Neuronal stem cell (in vitro differentiated cells): ENCODE measurements around the gene CEP295NL.

Experiments
- DNase-seq: peaks from one replicate; pipeline ENCODE4 v3.0.0-alpha.2; 2013; ENCODE audit warnings: low spot score
- H2AFZ ChIP-seq: one replicate; pipeline ENCODE4 v1.6.1; 2013; ENCODE audit warnings: mild to moderate bottlenecking, low read length, inconsistent platforms
- H2AK5ac ChIP-seq: 2 replicates; pipeline ENCODE4 v1.6.1; 2013; ENCODE audit warnings: low read depth, mild to moderate bottlenecking, inconsistent platforms, low read length, moderate library complexity, mixed read lengths
- H2BK120ac ChIP-seq: 2 replicates; pipeline ENCODE4 v1.6.1; 2013; ENCODE audit warnings: low read depth, mild to moderate bottlenecking, inconsistent platforms, low read length, moderate library complexity, mixed read lengths
- H2BK12ac ChIP-seq: one replicate; pipeline ENCODE4 v1.6.1; 2013; ENCODE audit warnings: low read length, inconsistent platforms
- H2BK15ac ChIP-seq: 2 replicates; pipeline ENCODE4 v1.6.1; 2013; ENCODE audit warnings: mild to moderate bottlenecking, low read length, inconsistent platforms, mixed read lengths
- H2BK5ac ChIP-seq: one replicate; pipeline ENCODE4 v1.6.1; 2013; ENCODE audit warnings: inconsistent platforms, mild to moderate bottlenecking, low read length, moderate library complexity
- H3K14ac ChIP-seq: one replicate; pipeline ENCODE4 v1.6.1; 2013; ENCODE audit warnings: low read length, inconsistent platforms
- H3K18ac ChIP-seq: 2 replicates; pipeline ENCODE4 v1.6.1; 2013; ENCODE audit warnings: low read length, inconsistent platforms
- H3K23ac ChIP-seq: 2 replicates; pipeline ENCODE4 v1.6.1; 2013; ENCODE audit warnings: low read depth, mild to moderate bottlenecking, mixed read lengths, low read length, inconsistent platforms; ENCODE audit not compliant: poor library complexity
- H3K27ac ChIP-seq: replicated peaks from 3 replicates; pipeline ENCODE4 v1.5.1; 2013; ENCODE audit warnings: low read length, inconsistent platforms
- H3K27me3 ChIP-seq, 3 experiments: 2 replicates each; pipeline ENCODE4 v1.6.1; 2013; ENCODE audit warnings: low read length in 3 of 3, mild to moderate bottlenecking in 2 of 3, inconsistent platforms in 1 of 3, low read depth in 1 of 3, mixed read lengths in 1 of 3, moderate library complexity in 1 of 3; ENCODE audit not compliant: control insufficient read depth in 3 of 3, insufficient read depth in 3 of 3
- H3K36me3 ChIP-seq, 2 donors: replicated peaks in 1 of 2; 2 replicates each; pipeline ENCODE4 v1.6.1; 2013; ENCODE audit warnings: low read length in 2 of 2; ENCODE audit not compliant: control insufficient read depth in 2 of 2, insufficient read depth in 2 of 2
- H3K4ac ChIP-seq: 2 replicates; pipeline ENCODE4 v1.6.1; 2013; ENCODE audit warnings: inconsistent platforms, mild to moderate bottlenecking, low read length, moderate library complexity
- H3K4me1 ChIP-seq, 2 donors: 1 replicate in 1 of 2; 2 replicates in 1 of 2; pipeline ENCODE4 v1.6.1; 2013; ENCODE audit warnings: low read length in 2 of 2, low read depth in 1 of 2; ENCODE audit not compliant: control insufficient read depth in 2 of 2, insufficient read depth in 1 of 2
- H3K4me2 ChIP-seq: one replicate; pipeline ENCODE4 v1.6.1; 2013; ENCODE audit warnings: mild to moderate bottlenecking, low read length, inconsistent platforms; ENCODE audit not compliant: insufficient read depth, poor library complexity, severe bottlenecking
- H3K4me3 ChIP-seq, 2 donors: 2 replicates each; pipeline ENCODE4 v1.5.1; 2013; ENCODE audit warnings: low read length in 2 of 2, mild to moderate bottlenecking in 2 of 2, inconsistent platforms in 1 of 2, moderate library complexity in 1 of 2
- H3K79me1 ChIP-seq: one replicate; pipeline ENCODE4 v1.6.1; 2013; ENCODE audit warnings: low read depth, mild to moderate bottlenecking, inconsistent platforms, low read length, moderate library complexity
- H3K9ac ChIP-seq: one replicate; pipeline ENCODE4 v1.6.1; 2013; ENCODE audit warnings: mild to moderate bottlenecking, low read depth, low read length, inconsistent platforms; ENCODE audit not compliant: poor library complexity
- H3K9me3 ChIP-seq, 2 donors: replicated peaks in 1 of 2; 2 replicates each; pipeline versions ENCODE3 to v1.6.1; 2013; ENCODE audit warnings: low read length in 2 of 2, mild to moderate bottlenecking in 2 of 2, inconsistent platforms in 1 of 2, low read depth in 1 of 2, mixed read lengths in 1 of 2, moderate library complexity in 1 of 2; ENCODE audit not compliant: control insufficient read depth in 2 of 2, insufficient read depth in 1 of 2
- H4K8ac ChIP-seq: one replicate; pipeline ENCODE4 v1.6.1; 2013; ENCODE audit warnings: low read depth, mild to moderate bottlenecking, inconsistent platforms, low read length, moderate library complexity
- H4K91ac ChIP-seq: one replicate; pipeline ENCODE4 v1.6.1; 2013; ENCODE audit warnings: low read length, low read depth, mild to moderate bottlenecking, inconsistent platforms; ENCODE audit not compliant: poor library complexity
- WGBS, 2 donors: extraction: QIAGEN DNeasy Blood & Tissue Kit; methylation state at CpG; one replicate each; pipeline ENCODE4 v1.1.7; 2013; ENCODE audit warnings: missing lambda C conversion rate in 2 of 2, mixed read lengths in 1 of 2; ENCODE audit not compliant: insufficient read length in 2 of 2, insufficient replicate concordance in 1 of 2; ENCODE audit errors: extremely low coverage in 2 of 2; 5-methylcytosine and 5-hydroxymethylcytosine counted together

Gene CEP295NL

GRCh38 chr17:78862073-78863023, 40.7 kb downstream of the CEP295NL start:
- DNase-seq: no peak
- no peak overlapping the region for H2BK15ac ChIP-seq
- no peak overlapping the region for H2BK120ac ChIP-seq
- no peak overlapping the region for H2AK5ac ChIP-seq
- no peak overlapping the region for H3K14ac ChIP-seq
- no peak overlapping the region for H2BK12ac ChIP-seq
- no peak overlapping the region for H4K8ac ChIP-seq
- no peak overlapping the region for H3K9ac ChIP-seq
- no peaks in the 10 kb centered on the region for H3K9me3 ChIP-seq
- H3K36me3 ChIP-seq: peaks cover 8 to 15% of the 10 kb centered on the region in 2 donors
- H3K23ac ChIP-seq: no peak overlapping the region
- WGBS, 2 donors: no CpG with 5 or more reads among the region's 17 CpGs
- no peak overlapping the region for H2AFZ ChIP-seq
- H3K79me1 ChIP-seq: no peaks in the 10 kb centered on the region
- no peak overlapping the region for H3K4ac ChIP-seq
- H2BK5ac ChIP-seq: no peak overlapping the region
- no peak overlapping the region for H4K91ac ChIP-seq
- no peaks in the 10 kb centered on the region for H3K27me3 ChIP-seq
- no peak overlapping the region for H3K4me3 ChIP-seq
- no peak overlapping the region for H3K4me2 ChIP-seq
- no peak overlapping the region for H3K18ac ChIP-seq
- H3K27ac ChIP-seq: no peak overlapping the region
- peaks cover 0 to 2% of the 10 kb centered on the region in 2 donors for H3K4me1 ChIP-seq

- H3K27me3 ChIP-seq: no peaks in the 10 kb centered on the region
- no peaks in the 10 kb centered on the region for H3K79me1 ChIP-seq
- H3K9me3 ChIP-seq: no peaks in the 10 kb centered on the region
- peaks cover 15 to 24% of the 10 kb centered on the region in 2 donors for H3K36me3 ChIP-seq
- no peak overlapping the region for H2BK12ac ChIP-seq
- H2BK5ac ChIP-seq: no peak overlapping the region
- no peak overlapping the region for H4K91ac ChIP-seq
- no peak overlapping the region for H3K14ac ChIP-seq
- H2AFZ ChIP-seq: no peak overlapping the region
- H2BK120ac ChIP-seq: no peak overlapping the region
- H2AK5ac ChIP-seq: no peak overlapping the region
- no peak overlapping the region for H3K4ac ChIP-seq
- H3K27ac ChIP-seq: no peak overlapping the region
- DNase-seq: no peak
- peaks cover 0 to 2% of the 10 kb centered on the region in 2 donors for H3K4me1 ChIP-seq
- no peak overlapping the region for H2BK15ac ChIP-seq
- WGBS, 2 donors: no CpG with 5 or more reads among the region's 4 CpGs
- no peak overlapping the region for H3K9ac ChIP-seq
- no peak overlapping the region for H3K18ac ChIP-seq
- H4K8ac ChIP-seq: no peak overlapping the region
- no peak overlapping the region for H3K4me3 ChIP-seq
- H3K23ac ChIP-seq: no peak overlapping the region
- no peak overlapping the region for H3K4me2 ChIP-seq
Observed at GRCh38 chr17:78861229-78861628, 41.8 kb downstream of the CEP295NL start.

GRCh38 chr17:78859051-78859450, 44.0 kb downstream of the CEP295NL start:
- Histone ChIP-seq H3K9ac (no peak overlapping the region), H4K8ac (no peak overlapping the region), H2BK5ac (no peak overlapping the region), H4K91ac (no peak overlapping the region), H2BK120ac (no peak overlapping the region), H3K4me3 (no peak overlapping the region), H2AK5ac (no peak overlapping the region), H2BK12ac (no peak overlapping the region), H3K36me3 (peaks cover 23 to 44% of the 10 kb centered on the region in 2 donors), H3K14ac (no peak overlapping the region), H3K27me3 (no peaks in the 10 kb centered on the region), H3K79me1 (no peaks in the 10 kb centered on the region), H3K27ac (no peak overlapping the region), H3K9me3 (no peaks in the 10 kb centered on the region), H3K4me2 (no peak overlapping the region), H3K23ac (no peak overlapping the region), H2BK15ac (no peak overlapping the region), H3K18ac (no peak overlapping the region), H2AFZ (no peak overlapping the region), H3K4me1 (no peaks in the 10 kb centered on the region), H3K4ac (no peak overlapping the region)
- no CpG with 5 or more reads among the region's 4 CpGs for WGBS, 2 donors
- no peak for DNase-seq

- H2AFZ ChIP-seq: no peak overlapping the region
- no peak overlapping the region for H3K4me3 ChIP-seq
- H3K18ac ChIP-seq: no peak overlapping the region
- H4K91ac ChIP-seq: no peak overlapping the region
- no peak overlapping the region for H2BK12ac ChIP-seq
- no peak overlapping the region for H3K4me2 ChIP-seq
- no peak overlapping the region for H2BK120ac ChIP-seq
- no peaks in the 10 kb centered on the region for H3K9me3 ChIP-seq
- no peak overlapping the region for H3K14ac ChIP-seq
- no peak overlapping the region for H3K9ac ChIP-seq
- no peak overlapping the region for H2BK15ac ChIP-seq
- no peaks in the 10 kb centered on the region for H3K27me3 ChIP-seq
- H3K36me3 ChIP-seq: peaks cover 22 to 43% of the 10 kb centered on the region in 2 donors
- H3K4ac ChIP-seq: no peak overlapping the region
- no peak overlapping the region for H3K23ac ChIP-seq
- H2BK5ac ChIP-seq: no peak overlapping the region
- no peak overlapping the region for H4K8ac ChIP-seq
- H2AK5ac ChIP-seq: no peak overlapping the region
- no peak for DNase-seq
- H3K27ac ChIP-seq: no peak overlapping the region
- WGBS, 2 donors: no CpG with 5 or more reads among the region's 14 CpGs
- peaks cover 1% of the 10 kb centered on the region for H3K79me1 ChIP-seq
- H3K4me1 ChIP-seq: no peaks in the 10 kb centered on the region
Observed at GRCh38 chr17:78857266-78857665, 45.7 kb downstream of the CEP295NL start.
